GM18520 (cell line): ENCODE measurements around the gene APOC1.
"Not testable (repeated sequence)": the region's sequence is repeated elsewhere in the genome, so short reads cannot be mapped to it uniquely, and the experiment has no call there.

Source experiments
- ATAC-seq: cut with Tn5 transposase; IDR thresholded peaks from one replicate; pipeline ENCODE4 v1.9.1; 2021; ENCODE audit not compliant: unreplicated experiment

Gene APOC1

GRCh38 chr19:44912854-44913253 is 1.6 kb upstream of the APOC1 start:
- ATAC-seq = no peak

DNA sequence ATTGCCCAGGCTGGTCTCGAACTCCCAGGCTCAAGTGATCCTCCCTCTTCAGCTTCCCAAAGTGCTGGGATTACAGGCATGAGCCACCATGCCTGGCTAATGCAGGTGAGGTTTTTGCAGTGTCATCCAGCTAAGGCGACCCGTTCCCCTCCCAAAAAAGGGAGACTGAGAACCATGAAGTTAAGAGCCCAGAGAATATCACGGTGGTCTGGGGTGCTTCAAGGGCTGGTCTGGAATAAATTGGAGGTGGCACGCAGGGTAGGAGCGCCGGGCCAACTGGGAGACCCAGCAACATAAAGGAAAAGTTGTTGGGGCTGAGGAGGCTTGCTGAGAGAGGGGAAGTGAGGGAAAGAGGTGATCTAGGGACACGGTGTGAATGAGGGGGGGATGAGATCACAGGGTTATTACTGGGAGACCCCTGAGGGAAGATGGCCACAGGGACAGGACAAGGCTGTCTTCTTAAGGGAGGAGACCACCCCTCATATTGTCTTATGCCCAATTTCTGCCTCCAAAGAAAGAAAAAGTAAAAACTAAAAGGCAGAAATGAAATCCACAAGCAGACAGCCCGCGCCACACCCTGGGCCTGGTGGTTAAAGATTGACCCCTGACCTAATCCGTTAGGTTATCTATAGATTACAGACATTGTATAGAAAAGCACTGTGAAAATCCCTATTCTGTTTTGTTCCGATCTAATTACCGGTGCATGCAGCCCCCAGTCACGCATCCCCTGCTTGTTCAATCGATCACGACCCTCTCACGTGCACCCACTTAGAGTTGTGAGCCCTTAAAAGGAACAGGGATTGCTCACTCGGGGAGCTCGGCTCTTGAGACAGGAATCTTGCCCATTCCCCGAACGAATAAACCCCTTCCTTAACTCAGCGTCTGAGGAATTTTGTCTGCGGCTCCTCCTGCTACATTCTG is 636 bp upstream of the APOC1 start:
- not testable (repeated sequence) for ATAC-seq

DNA sequence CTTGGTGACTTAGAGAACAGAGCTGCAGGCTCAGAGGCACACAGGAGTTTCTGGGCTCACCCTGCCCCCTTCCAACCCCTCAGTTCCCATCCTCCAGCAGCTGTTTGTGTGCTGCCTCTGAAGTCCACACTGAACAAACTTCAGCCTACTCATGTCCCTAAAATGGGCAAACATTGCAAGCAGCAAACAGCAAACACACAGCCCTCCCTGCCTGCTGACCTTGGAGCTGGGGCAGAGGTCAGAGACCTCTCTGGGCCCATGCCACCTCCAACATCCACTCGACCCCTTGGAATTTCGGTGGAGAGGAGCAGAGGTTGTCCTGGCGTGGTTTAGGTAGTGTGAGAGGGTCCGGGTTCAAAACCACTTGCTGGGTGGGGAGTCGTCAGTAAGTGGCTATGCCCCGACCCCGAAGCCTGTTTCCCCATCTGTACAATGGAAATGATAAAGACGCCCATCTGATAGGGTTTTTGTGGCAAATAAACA is 9.9 kb downstream of the APOC1 start:
- no peak for ATAC-seq

DNA sequence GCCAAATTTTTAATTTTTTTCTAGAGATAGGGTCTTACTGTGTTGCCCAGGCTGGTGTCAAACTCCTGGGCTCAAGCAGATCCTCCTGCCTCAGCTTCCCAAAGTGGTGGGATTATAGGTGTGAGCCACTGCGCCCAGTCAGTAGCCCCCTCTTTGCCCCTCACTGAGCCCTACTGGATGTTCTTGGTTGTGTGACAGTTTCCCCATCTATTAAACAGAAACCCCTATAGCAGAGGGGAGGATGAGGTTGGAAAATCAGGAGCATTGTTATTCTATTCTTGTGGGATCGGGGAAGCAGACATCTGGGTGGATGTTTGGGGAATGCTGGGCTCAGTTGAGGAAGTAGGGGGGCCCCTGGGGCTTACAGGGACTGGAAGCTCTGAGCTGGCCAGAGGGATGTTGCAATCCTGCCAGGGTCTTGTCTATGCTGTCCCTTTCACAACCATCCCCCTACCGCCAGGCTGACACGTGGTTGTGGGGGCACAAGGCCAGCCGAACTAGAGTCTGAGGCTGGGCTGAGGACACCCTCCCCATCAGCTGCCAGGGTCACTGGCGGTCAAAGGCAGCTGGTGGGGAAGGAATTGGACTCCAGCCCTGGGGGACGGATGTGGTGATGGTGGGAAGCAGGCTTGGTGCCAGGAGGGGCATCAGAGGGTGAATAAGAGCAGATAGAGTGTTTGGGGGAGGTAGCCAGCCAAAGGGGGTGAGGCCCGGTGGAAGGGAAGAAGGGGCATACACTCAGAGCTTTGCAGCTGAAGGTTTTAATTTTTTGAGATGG is 10.9 kb downstream of the APOC1 start:
- no peak for ATAC-seq

DNA sequence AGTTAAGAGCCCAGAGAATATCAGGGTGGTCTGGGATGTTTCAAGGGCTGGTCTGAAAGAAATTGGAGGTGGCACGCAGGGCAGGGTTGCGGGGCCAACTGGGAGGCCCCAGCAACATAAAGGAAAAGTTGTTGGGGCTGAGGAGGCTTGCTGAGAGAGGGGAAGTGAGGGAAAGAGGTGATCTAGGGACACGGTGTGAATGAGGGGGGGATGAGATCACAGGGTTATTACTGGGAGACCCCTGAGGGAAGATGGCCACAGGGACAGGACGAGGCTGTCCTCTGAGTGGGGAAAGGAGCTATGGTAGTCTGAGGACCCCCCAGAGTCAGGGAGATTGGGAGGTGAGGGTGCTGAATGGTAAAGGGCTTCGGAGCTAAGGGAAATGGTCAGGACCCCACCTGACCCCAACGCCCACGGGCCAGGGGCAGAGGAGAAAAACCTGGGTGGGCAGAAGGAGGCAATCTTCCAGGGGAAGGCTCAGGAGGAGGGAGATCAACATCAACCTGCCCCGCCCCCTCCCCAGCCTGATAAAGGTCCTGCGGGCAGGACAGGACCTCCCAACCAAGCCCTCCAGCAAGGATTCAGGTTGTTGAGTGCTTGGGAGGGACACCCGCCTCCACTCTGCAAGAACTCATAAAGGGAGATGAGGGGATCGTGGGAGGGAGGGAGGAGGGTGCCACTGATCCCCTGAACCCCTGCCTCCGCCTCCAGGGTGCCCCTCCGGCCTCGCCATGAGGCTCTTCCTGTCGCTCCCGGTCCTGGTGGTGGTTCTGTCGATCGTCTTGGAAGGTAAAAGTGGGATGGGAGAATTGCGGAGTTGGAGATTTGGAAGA is 12.1 kb downstream of the APOC1 start:
- ATAC-seq = not testable (repeated sequence)

DNA sequence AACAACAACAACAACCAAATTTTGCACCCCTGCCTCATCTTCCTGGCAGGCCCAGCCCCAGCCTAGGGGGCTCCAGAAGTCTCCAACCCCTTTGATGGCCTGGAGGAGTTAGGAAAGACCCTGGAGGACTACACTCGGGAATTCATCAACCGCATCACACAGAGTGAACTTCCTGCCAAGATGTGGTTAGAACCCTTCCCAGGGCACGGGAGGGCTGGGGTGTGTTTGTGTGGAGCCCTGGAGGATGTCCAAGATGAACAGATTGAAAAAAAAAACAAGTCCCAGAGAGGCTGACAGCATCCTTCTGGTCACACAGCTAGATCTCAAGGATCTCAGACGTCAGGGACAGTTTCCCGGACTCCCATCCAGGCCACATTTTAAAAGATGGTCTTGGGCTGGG is 13.3 kb downstream of the APOC1 start:
- ATAC-seq = no peak

- no peak for ATAC-seq
These were observed 15.7 kb downstream of the APOC1 start for GRCh38 chr19:44930088-44930487.

GRCh38 chr19:44931541-44931940 is 17.1 kb downstream of the APOC1 start:
- ATAC-seq = no peak

DNA sequence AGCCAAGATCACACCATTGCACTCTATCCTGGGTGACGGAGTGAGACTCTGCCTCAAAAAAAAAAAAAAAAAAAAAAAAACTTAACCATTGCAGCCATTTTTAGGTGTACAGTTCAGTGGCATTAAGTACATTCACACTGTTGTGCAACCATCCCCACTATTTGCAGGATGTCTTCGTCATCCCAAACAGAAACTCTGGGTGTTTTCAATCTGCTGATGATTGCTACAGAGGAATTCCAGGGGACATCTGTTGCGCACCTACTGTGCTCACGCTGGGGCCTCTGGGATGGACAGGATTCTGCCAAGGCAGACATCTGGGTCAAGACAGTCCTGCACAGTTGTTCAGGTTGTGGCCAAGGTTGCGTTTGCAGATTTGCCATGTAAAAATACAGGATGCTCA is 25.3 kb downstream of the APOC1 start:
- ATAC-seq = no peak

DNA sequence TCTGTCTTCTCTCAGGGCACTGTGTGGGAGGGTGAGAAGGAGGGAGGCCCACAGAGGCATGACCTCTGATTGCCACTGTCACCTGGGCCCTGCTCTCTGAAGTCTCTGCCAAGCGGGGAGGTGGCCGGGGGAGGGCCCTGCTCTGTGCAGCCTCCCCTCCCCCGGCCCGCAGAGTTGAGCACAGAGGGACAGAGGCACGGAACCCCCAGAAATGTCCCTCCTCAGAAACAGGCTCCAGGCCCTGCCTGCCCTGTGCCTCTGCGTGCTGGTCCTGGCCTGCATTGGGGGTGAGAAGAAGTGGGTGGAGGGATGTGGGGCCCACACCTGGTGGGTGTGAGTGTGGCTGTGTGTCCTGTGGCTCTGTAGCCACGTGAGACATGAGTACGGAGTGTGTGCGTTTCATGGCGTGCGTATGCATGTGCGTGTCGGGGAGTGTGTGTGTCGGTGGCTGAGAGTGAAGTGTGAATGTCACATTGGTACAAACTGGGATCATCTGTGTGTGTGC is 27.7 kb downstream of the APOC1 start, which contains the start of gene APOC4:
Gene APOC4, plus strand, starts transcription at position 171 of the 505 bp plus-strand sequence. Its CDS starts 41 bp downstream, at position 212.
- no peak for ATAC-seq

GRCh38 chr19:44943801-44944249 is 29.4 kb downstream of the APOC1 start:
- no peak for ATAC-seq

DNA sequence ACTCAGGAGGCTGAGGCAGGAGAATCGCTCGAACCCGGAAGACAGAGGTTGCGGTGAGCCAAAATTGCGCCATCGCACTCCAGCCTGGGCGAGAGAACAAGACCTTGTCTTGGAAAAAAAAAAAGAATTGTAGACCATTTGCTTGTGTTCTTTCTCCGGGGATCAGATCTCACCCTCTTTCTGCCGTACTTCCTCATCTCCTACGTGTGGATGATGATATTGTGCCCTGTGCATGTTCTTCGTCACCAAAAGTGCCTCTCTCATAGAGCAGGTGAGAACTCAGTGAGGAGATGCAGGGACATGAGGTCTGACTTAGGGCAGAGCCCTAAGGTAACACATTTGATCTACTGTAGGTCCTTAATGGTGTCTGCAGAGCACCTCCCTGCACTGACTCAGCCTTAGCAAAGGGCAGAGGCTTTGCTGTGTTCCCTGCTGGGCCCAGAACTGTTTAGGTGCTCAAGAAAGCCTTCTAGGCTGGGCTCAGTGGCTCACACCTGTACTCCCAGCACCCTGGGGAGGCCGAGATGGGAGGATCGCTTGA is 32.7 kb downstream of the APOC1 start:
- ATAC-seq = no peak

DNA sequence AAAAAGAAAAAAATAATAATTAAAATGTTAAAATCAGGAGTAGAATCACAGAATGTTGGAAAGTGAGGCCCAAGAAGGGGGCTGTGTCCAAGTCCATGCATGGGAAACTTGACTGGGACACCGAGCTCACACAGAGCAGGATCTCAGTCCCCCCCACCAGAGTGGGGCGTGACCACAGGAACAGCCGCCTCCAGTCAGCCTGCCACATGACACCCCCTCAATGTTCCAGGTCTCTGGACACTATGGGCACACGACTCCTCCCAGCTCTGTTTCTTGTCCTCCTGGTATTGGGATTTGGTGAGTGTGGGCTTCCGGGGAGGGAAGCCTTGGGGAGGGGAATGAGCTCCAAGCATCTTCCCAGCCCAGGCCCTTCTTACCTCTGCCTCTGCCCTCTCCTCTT is 33.8 kb downstream of the APOC1 start:
- ATAC-seq = no peak

DNA sequence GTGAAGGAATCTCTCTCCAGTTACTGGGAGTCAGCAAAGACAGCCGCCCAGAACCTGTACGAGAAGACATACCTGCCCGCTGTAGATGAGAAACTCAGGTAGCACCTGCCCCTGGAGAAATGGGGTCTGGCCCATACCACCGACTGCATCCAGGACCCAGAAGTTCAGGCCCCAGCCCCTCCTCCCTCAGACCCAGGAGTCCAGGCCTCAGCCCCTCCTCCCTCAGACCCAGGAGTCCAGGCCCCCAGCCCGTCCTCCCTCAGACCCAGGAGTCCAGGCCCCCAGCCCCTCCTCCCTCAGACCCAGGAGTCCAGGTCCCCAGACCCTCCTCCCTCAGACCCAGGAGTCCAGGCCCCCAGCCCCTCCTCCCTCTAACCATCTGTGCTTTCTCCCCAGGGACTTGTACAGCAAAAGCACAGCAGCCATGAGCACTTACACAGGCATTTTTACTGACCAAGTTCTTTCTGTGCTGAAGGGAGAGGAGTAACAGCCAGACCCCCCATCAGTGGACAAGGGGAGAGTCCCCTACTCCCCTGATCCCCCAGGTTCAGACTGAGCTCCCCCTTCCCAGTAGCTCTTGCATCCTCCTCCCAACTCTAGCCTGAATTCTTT is 34.5 kb downstream of the APOC1 start:
- no peak for ATAC-seq

DNA sequence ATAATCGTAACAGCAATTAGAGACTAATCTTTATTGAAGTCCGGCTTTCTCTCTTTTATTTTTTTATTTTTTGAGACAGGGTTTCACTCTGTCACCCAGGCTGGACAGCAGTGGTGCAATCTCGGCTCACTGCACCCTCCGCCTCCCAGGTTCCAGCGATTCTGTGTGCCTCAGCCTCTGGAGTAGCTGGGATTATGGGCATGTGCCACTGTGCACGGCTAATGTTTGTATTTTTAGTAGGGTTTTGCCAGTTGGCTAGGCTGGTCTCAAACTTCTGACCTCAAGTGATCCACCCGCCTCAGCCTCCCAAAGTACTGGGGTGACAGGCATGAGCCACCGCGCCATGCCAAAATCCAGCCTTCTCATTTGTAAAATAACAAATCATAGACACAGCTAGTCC is 35.1 kb downstream of the APOC1 start:
- no peak for ATAC-seq

GRCh38 chr19:44951179-44952159 is 37.1 kb downstream of the APOC1 start:
- no peak for ATAC-seq

- ATAC-seq = no peak
These were observed 39.9 kb downstream of the APOC1 start for GRCh38 chr19:44954278-44954648.

DNA sequence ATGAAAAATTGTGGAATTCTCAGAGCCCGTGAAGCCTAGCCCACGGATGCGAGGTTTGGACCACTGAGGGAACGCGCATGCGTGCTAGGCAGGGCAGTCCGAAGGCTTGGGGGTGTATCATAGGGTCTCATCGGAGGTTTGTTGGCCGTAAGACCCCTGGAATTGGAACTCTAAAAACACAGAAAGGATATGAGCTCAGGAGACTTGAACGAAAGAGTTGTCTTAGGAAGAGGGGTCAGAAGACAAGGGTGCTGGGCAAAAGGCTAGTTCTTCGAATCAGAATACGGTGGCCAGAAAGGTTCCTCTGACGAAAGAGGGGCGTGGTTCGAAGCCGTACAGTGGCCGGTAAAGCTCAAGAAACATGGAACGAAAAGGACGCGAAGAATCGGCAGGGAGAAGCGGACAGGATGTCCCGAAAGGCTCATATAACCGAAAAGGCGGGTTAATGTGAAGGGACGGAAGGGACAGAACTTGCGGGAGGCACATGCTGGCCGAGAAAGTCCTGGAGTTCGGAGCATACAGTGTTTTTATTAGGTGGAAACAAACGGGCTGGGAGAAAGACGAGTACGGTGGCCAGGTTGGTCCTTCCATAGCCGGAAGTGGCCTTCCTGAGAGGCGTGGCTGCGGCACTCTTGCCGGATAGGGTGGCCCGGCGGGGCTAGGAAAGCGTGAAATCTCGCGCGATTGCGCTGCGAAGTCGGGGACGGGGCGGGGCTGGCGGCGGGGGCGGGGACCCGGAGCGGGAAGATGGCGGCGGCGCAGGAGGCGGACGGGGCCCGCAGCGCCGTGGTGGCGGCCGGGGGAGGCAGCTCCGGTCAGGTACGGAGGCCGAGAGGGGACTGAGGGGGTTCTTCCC is 40.5 kb downstream of the APOC1 start, which contains the start of gene CLPTM1:
Gene CLPTM1, plus strand, starts transcription at position 732 of the 856 bp plus-strand sequence. Its CDS starts 16 bp downstream, at position 748.
- peak; percentile 82 for ATAC-seq
